ENCODE data around the gene FAM200C. TPM values are rescaled to one million over a fixed set of nuclear protein-coding genes. Genes with fewer than 3 reads are reported as not detected.

Gene FAM200C
- 4.9 and 5.3 TPM in 2 replicates for total RNA-seq
- polyA plus RNA-seq: 1.8 and 4.0 TPM in 2 replicates
- 1.3 and 2.0 TPM in 2 replicates for polyA plus RNA-seq (2012)
- not detected in 2 replicates for polyA minus RNA-seq (ENCODE audit: low replicate concordance)

GRCh38 chr5:160399402-160400353 lies at the start of gene FAM200C:
Gene FAM200C, minus strand, starts transcription at chr5:160400054. Its CDS starts 4,564 bp downstream, at chr5:160395490.
- Histone ChIP-seq H3K27me3 (ENCODE audit: control insufficient read depth, insufficient read depth, low read length) (no peaks in the 10 kb centered on the region), H3K9me3 (ENCODE audit: control insufficient read depth, insufficient read depth, low read depth, low read length) (no peaks in the 10 kb centered on the region), H3K4me2 (ENCODE audit: extremely low read depth, insufficient read depth, low read length) (peak within 1 kb of the TSS; percentile 89), H3K36me3 (ENCODE audit: control insufficient read depth, insufficient read depth, low read length) (peaks cover 1% of the 10 kb centered on the region), H3K4me3 (replicated peaks in 1 of 4; ENCODE audit: control extremely low read depth in 1 of 4, insufficient read depth in 1 of 4, low read depth in 3 of 4, low read length in 4 of 4) (peak within 1 kb of the TSS; percentile 83 to 97 (median 88)), H3K9ac (ENCODE audit: insufficient read depth, low read length) (peak within 1 kb of the TSS; percentile 97), H3K79me2 (ENCODE audit: control insufficient read depth, insufficient read depth, low read length) (peaks cover 18% of the 10 kb centered on the region), H2AFZ (ENCODE audit: low read length) (peak within 1 kb of the TSS; percentile 86), H3K4me1 (ENCODE audit: control insufficient read depth, extremely low read depth, insufficient read depth, low read length) (peaks cover 2% of the 10 kb centered on the region), H3K27ac (ENCODE audit: insufficient read depth, low read length) (peak within 1 kb of the TSS; percentile 91), H4K20me1 (ENCODE audit: control insufficient read depth, extremely low read depth, insufficient read depth, low read length) (no peaks in the 10 kb centered on the region)
- peak; percentile 91 to 94 for DNase-seq (ENCODE audit: low read depth in 2 of 2)
- no peak for TF ChIP-seq EZH2 (IDR thresholded peaks at IDR 0.05; ENCODE audit: low read length, missing control alignments)
- TF ChIP-seq CTCF (conservative IDR thresholded peaks at IDR 0.05 in 1 of 2, IDR thresholded peaks at IDR 0.05 in 1 of 2; ENCODE audit: low read depth in 1 of 2, low read length in 2 of 2): no peak

GRCh38 chr5:160449458-160449857 lies 49.6 kb upstream of the FAM200C start:
- no peaks in the 10 kb centered on the region for H3K9me3 ChIP-seq (ENCODE audit: control insufficient read depth, insufficient read depth, low read depth, low read length)
- no peak for DNase-seq (ENCODE audit: low read depth in 2 of 2)
- H4K20me1 ChIP-seq (ENCODE audit: control insufficient read depth, extremely low read depth, insufficient read depth, low read length): no peaks in the 10 kb centered on the region
- H3K4me3 ChIP-seq (replicated peaks in 1 of 4; ENCODE audit: control extremely low read depth in 1 of 4, insufficient read depth in 1 of 4, low read depth in 3 of 4, low read length in 4 of 4): no peak overlapping the region
- no peak overlapping the region for H3K9ac ChIP-seq (ENCODE audit: insufficient read depth, low read length)
- H3K79me2 ChIP-seq (ENCODE audit: control insufficient read depth, insufficient read depth, low read length): no peaks in the 10 kb centered on the region
- no peaks in the 10 kb centered on the region for H3K36me3 ChIP-seq (ENCODE audit: control insufficient read depth, insufficient read depth, low read length)
- H2AFZ ChIP-seq (ENCODE audit: low read length): no peak overlapping the region
- no peak overlapping the region for H3K4me2 ChIP-seq (ENCODE audit: extremely low read depth, insufficient read depth, low read length)
- H3K4me1 ChIP-seq (ENCODE audit: control insufficient read depth, extremely low read depth, insufficient read depth, low read length): no peaks in the 10 kb centered on the region
- H3K27ac ChIP-seq (ENCODE audit: insufficient read depth, low read length): no peak overlapping the region
- peaks cover 2% of the 10 kb centered on the region for H3K27me3 ChIP-seq (ENCODE audit: control insufficient read depth, insufficient read depth, low read length)
- TF ChIP-seq CTCF (conservative IDR thresholded peaks at IDR 0.05 in 1 of 2, IDR thresholded peaks at IDR 0.05 in 1 of 2; ENCODE audit: low read depth in 1 of 2, low read length in 2 of 2) (no peak), EZH2 (IDR thresholded peaks at IDR 0.05; ENCODE audit: low read length, missing control alignments) (no peak)

GRCh38 chr5:160448886-160449285 lies 49.0 kb upstream of the FAM200C start:
- no peak overlapping the region for H3K27ac ChIP-seq (ENCODE audit: insufficient read depth, low read length)
- H3K4me3 ChIP-seq (replicated peaks in 1 of 4; ENCODE audit: control extremely low read depth in 1 of 4, insufficient read depth in 1 of 4, low read depth in 3 of 4, low read length in 4 of 4): no peak overlapping the region
- H3K36me3 ChIP-seq (ENCODE audit: control insufficient read depth, insufficient read depth, low read length): no peaks in the 10 kb centered on the region
- H3K4me1 ChIP-seq (ENCODE audit: control insufficient read depth, extremely low read depth, insufficient read depth, low read length): no peaks in the 10 kb centered on the region
- H3K79me2 ChIP-seq (ENCODE audit: control insufficient read depth, insufficient read depth, low read length): no peaks in the 10 kb centered on the region
- peaks cover 5% of the 10 kb centered on the region for H3K27me3 ChIP-seq (ENCODE audit: control insufficient read depth, insufficient read depth, low read length)
- no peaks in the 10 kb centered on the region for H4K20me1 ChIP-seq (ENCODE audit: control insufficient read depth, extremely low read depth, insufficient read depth, low read length)
- no peaks in the 10 kb centered on the region for H3K9me3 ChIP-seq (ENCODE audit: control insufficient read depth, insufficient read depth, low read depth, low read length)
- no peak for TF ChIP-seq EZH2 (IDR thresholded peaks at IDR 0.05; ENCODE audit: low read length, missing control alignments)
- TF ChIP-seq CTCF (conservative IDR thresholded peaks at IDR 0.05 in 1 of 2, IDR thresholded peaks at IDR 0.05 in 1 of 2; ENCODE audit: low read depth in 1 of 2, low read length in 2 of 2): no peak
- no peak for DNase-seq (ENCODE audit: low read depth in 2 of 2)
- H2AFZ ChIP-seq (ENCODE audit: low read length): no peak overlapping the region
- no peak overlapping the region for H3K9ac ChIP-seq (ENCODE audit: insufficient read depth, low read length)
- no peak overlapping the region for H3K4me2 ChIP-seq (ENCODE audit: extremely low read depth, insufficient read depth, low read length)

All from fibroblast of lung (primary cell).